Measurements from ENCODE around the gene P4HB. TPM values are rescaled to one million over a fixed set of nuclear protein-coding genes. Genes with fewer than 3 reads are reported as not detected.

P4HB gene
- total RNA-seq, 1 donor from 2014 or later: 203 TPM

DNA sequence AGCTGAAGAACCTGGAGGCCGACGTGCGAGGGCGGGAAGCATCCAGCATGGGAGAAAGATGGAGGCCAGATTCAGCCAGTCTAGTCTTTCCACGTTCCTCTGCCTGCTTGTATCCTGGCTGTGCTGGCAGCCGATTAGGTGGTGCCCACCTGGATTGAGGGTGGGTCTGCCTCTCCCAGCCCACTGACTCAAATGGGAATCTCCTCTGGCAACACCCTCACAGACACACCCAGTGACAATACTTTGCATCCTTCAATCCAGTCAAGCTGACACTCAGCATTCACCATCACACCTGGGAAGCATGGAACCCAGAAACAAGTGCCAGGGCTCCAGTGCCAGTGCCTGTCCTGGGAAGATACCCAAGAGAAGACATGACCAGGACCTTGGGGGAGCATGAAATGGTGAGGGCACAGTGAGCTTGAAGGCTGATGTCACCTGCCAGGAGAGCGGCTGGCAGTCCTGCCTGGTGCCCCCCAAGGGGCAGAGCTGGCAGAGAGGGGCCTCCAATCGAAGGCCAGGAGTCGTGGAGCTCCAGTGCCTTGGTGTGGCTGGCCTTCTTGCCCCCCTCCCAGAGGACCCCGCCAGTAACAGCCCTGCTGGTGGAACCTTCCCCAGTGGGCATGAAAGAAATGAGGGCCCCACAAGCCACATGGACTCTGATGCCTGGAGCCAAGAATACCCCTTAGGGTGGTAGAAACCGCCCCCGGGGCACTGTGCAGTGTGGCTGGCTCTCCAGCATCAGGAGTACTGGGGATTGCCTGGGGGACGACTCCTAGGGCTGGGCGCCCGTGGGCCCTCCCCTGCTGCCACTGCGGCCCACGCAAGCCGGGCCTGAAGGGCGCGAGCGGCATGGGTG, 41.1 kb upstream of the P4HB start:
- peak overlapping the region; percentile 43 for H3K4me3 ChIP-seq
- H3K27me3 ChIP-seq: peaks cover 33% of the 10 kb centered on the region
- no peak overlapping the region for H3K27ac ChIP-seq
- peaks cover 15% of the 10 kb centered on the region for H3K36me3 Mint-ChIP-seq
- H3K4me3 Mint-ChIP-seq: peak overlapping the region; percentile 19
- DNase-seq (ENCODE audit: low spot score): no peak
- H2AFZ ChIP-seq (replicated peaks): peak overlapping the region; percentile 89
- H3K9me3 ChIP-seq (ENCODE audit: low read depth): no peaks in the 10 kb centered on the region
- H3K9me3 Mint-ChIP-seq: no peaks in the 10 kb centered on the region
- peaks cover 5% of the 10 kb centered on the region for H3K4me1 ChIP-seq
- no peaks in the 10 kb centered on the region for H3K36me3 ChIP-seq
- H3K4me1 Mint-ChIP-seq: peaks cover 10% of the 10 kb centered on the region
- H3F3A ChIP-seq (ENCODE audit: low read depth): peaks cover 18% of the 10 kb centered on the region
- no peak overlapping the region for H3K27ac Mint-ChIP-seq
- TF ChIP-seq, protein P1, sequence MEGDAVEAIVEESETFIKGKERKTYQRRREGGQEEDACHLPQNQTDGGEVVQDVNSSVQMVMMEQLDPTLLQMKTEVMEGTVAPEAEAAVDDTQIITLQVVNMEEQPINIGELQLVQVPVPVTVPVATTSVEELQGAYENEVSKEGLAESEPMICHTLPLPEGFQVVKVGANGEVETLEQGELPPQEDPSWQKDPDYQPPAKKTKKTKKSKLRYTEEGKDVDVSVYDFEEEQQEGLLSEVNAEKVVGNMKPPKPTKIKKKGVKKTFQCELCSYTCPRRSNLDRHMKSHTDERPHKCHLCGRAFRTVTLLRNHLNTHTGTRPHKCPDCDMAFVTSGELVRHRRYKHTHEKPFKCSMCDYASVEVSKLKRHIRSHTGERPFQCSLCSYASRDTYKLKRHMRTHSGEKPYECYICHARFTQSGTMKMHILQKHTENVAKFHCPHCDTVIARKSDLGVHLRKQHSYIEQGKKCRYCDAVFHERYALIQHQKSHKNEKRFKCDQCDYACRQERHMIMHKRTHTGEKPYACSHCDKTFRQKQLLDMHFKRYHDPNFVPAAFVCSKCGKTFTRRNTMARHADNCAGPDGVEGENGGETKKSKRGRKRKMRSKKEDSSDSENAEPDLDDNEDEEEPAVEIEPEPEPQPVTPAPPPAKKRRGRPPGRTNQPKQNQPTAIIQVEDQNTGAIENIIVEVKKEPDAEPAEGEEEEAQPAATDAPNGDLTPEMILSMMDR (IDR thresholded peaks at IDR 0.05): no peak
- TF ChIP-seq EZH2phosphoT487 (IDR thresholded peaks at IDR 0.05) (no peak), EZH2 (IDR thresholded peaks at IDR 0.05) (no peak)
- peaks cover 37% of the 10 kb centered on the region for H4K20me1 ChIP-seq (ENCODE audit: low read depth)
- H3K79me2 ChIP-seq (ENCODE audit: low read depth): no peaks in the 10 kb centered on the region
- H3K27me3 Mint-ChIP-seq (ENCODE audit: insufficient read depth, low read depth): peaks cover 16% of the 10 kb centered on the region
- peak overlapping the region; percentile 88 for H3K4me2 ChIP-seq
- H3K9ac ChIP-seq: no peak overlapping the region

DNA sequence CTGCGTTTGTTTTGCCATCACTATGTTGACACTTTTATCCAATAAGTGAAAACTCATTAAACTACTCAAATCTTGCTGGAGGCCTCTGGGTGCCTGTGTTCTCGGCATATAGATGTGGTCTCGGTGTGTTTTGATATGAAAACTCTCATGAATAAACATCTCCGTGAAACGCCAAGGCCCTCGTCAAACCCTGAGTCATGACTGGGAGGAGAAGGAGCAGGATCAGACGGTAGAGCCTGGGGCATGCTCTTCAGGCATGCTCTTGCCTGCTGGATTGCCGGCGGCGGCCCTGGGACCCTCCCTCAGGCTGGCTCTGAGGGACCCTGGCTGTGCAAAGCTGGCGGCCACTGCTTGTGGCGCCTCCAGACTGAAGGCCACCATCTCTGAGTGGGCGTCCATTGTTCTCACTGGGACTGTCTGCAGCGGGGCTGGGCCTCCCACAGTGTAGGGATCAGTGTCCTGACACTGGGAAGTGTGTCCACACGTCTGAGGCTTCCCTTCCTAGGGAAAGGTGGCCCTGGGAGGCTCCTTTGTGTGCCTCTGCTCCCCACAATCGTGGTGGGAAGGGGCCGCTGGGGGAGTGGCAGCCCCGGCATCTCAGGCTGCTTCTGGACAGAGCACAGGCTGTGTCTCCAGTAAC, 40.0 kb upstream of the P4HB start:
- H3F3A ChIP-seq (ENCODE audit: low read depth): peaks cover 18% of the 10 kb centered on the region
- no peaks in the 10 kb centered on the region for H3K9me3 Mint-ChIP-seq
- DNase-seq (ENCODE audit: low spot score): no peak
- H3K4me1 Mint-ChIP-seq: peaks cover 10% of the 10 kb centered on the region
- peaks cover 16% of the 10 kb centered on the region for H3K27me3 Mint-ChIP-seq (ENCODE audit: insufficient read depth, low read depth)
- H4K20me1 ChIP-seq (ENCODE audit: low read depth): peaks cover 37% of the 10 kb centered on the region
- no peaks in the 10 kb centered on the region for H3K79me2 ChIP-seq (ENCODE audit: low read depth)
- peaks cover 33% of the 10 kb centered on the region for H3K27me3 ChIP-seq
- no peaks in the 10 kb centered on the region for H3K36me3 ChIP-seq
- H3K9me3 ChIP-seq (ENCODE audit: low read depth): no peaks in the 10 kb centered on the region
- no peak overlapping the region for H2AFZ ChIP-seq (replicated peaks)
- TF ChIP-seq, protein P1 (IDR thresholded peaks at IDR 0.05): no peak
- TF ChIP-seq EZH2 (IDR thresholded peaks at IDR 0.05): no peak
- TF ChIP-seq EZH2phosphoT487 (IDR thresholded peaks at IDR 0.05): no peak
- peaks cover 16% of the 10 kb centered on the region for H3K36me3 Mint-ChIP-seq
- H3K9ac ChIP-seq: no peak overlapping the region
- H3K4me3 ChIP-seq: no peak overlapping the region
- H3K4me1 ChIP-seq: peaks cover 5% of the 10 kb centered on the region
- no peak overlapping the region for H3K4me2 ChIP-seq
- no peak overlapping the region for H3K27ac ChIP-seq
- H3K4me3 Mint-ChIP-seq: peak overlapping the region; percentile 21
- no peak overlapping the region for H3K27ac Mint-ChIP-seq

DNA sequence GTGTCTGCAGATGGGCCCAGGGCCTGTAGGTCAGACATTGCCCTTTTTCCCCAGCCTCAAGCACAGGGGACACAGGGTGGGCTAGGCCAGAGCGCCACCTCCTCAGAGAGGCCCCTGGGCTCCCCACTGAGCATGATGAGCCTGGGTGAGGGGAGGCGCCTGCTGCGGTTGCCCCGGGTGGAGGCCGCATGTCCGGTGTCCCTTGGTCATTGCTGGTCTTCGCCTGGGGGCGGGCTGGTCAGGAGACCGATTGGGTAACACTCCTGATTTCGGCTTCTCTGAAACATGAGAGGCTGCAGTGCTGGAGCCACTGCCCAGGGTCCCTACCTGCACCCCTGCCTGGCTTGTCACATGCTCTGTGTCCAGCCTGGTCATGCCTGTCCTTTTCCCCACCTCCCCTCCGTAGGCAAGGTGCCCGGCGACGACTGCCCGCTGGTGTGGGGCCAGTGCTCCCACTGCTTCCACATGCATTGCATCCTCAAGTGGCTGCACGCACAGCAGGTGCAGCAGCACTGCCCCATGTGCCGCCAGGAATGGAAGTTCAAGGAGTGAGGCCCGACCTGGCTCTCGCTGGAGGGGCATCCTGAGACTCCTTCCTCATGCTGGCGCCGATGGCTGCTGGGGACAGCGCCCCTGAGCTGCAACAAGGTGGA, 39.3 kb upstream of the P4HB start:
- H3K27ac ChIP-seq: no peak overlapping the region
- H3K9me3 ChIP-seq (ENCODE audit: low read depth): no peaks in the 10 kb centered on the region
- H4K20me1 ChIP-seq (ENCODE audit: low read depth): peaks cover 37% of the 10 kb centered on the region
- H3K4me2 ChIP-seq: no peak overlapping the region
- peaks cover 18% of the 10 kb centered on the region for H3F3A ChIP-seq (ENCODE audit: low read depth)
- peaks cover 16% of the 10 kb centered on the region for H3K27me3 Mint-ChIP-seq (ENCODE audit: insufficient read depth, low read depth)
- peaks cover 10% of the 10 kb centered on the region for H3K4me1 Mint-ChIP-seq
- H3K4me3 Mint-ChIP-seq: no peak overlapping the region
- H2AFZ ChIP-seq (replicated peaks): no peak overlapping the region
- no peaks in the 10 kb centered on the region for H3K9me3 Mint-ChIP-seq
- TF ChIP-seq EZH2 (IDR thresholded peaks at IDR 0.05) (no peak), EZH2phosphoT487 (IDR thresholded peaks at IDR 0.05) (no peak)
- TF ChIP-seq, protein P1 (IDR thresholded peaks at IDR 0.05): no peak
- no peak overlapping the region for H3K27ac Mint-ChIP-seq
- no peak overlapping the region for H3K4me3 ChIP-seq
- H3K27me3 ChIP-seq: peaks cover 33% of the 10 kb centered on the region
- H3K9ac ChIP-seq: no peak overlapping the region
- peaks cover 5% of the 10 kb centered on the region for H3K4me1 ChIP-seq
- no peaks in the 10 kb centered on the region for H3K36me3 ChIP-seq
- H3K79me2 ChIP-seq (ENCODE audit: low read depth): no peaks in the 10 kb centered on the region
- peaks cover 17% of the 10 kb centered on the region for H3K36me3 Mint-ChIP-seq
- no peak for DNase-seq (ENCODE audit: low spot score)

All from neural progenitor cell (in vitro differentiated cells).